KMS-11 (cell line): ENCODE measurements around the gene ADCY6.

Source experiments
- H2AFZ ChIP-seq: fragments of 200-600 bp; sonication (generic); 2 replicates; pipeline ENCODE4 v1.6.1; 2016; ENCODE audit warnings: antibody characterized with exemption, mixed run types, low read depth
- H3K27ac ChIP-seq: fragments of 200-600 bp; sonication (generic); 2 replicates; pipeline ENCODE4 v1.6.1; 2016; ENCODE audit warnings: mild to moderate bottlenecking, mixed run types
- H3K27me3 ChIP-seq: fragments of 200-600 bp; sonication (generic); 2 replicates; pipeline ENCODE4 v1.6.1; 2017; ENCODE audit warnings: mild to moderate bottlenecking, low read depth, mixed run types, moderate library complexity; ENCODE audit not compliant: insufficient read depth
- H3K36me3 ChIP-seq: fragments of 200-600 bp; sonication (generic); 2 replicates; pipeline ENCODE4 v1.6.1; 2017; ENCODE audit warnings: mild to moderate bottlenecking, mixed run types; ENCODE audit not compliant: insufficient read depth
- H3K4me1 ChIP-seq: fragments of 200-600 bp; sonication (generic); 2 replicates; pipeline ENCODE4 v1.6.1; 2016; ENCODE audit warnings: mild to moderate bottlenecking, low read depth, mixed run types; ENCODE audit not compliant: poor library complexity, severe bottlenecking
- H3K4me2 ChIP-seq: fragments of 200-600 bp; sonication (generic); 2 replicates; pipeline ENCODE4 v1.7.0; 2016; ENCODE audit warnings: mild to moderate bottlenecking, mixed run types
- H3K4me3 ChIP-seq: fragments of 200-600 bp; sonication (generic); IDR thresholded peaks from 2 replicates; pipeline ENCODE4 v1.6.1; 2017; ENCODE audit warnings: low read depth, low read length, mixed read lengths; ENCODE audit not compliant: insufficient read depth
- H3K79me2 ChIP-seq: fragments of 200-600 bp; sonication (generic); 2 replicates; pipeline ENCODE4 v1.6.1; 2016; ENCODE audit warnings: low read depth, mixed run types; ENCODE audit not compliant: insufficient read depth
- H3K9ac ChIP-seq: fragments of 200-600 bp; sonication (generic); 2 replicates; pipeline ENCODE4 v1.6.1; 2016; ENCODE audit warnings: mild to moderate bottlenecking, mixed run types
- H4K20me1 ChIP-seq: fragments of 200-600 bp; sonication (generic); 2 replicates; pipeline ENCODE4 v1.6.1; 2016; ENCODE audit warnings: mild to moderate bottlenecking, mixed run types; ENCODE audit not compliant: insufficient read depth
- CTCF ChIP-seq: fragments of 200-600 bp; sonication (generic); conservative IDR thresholded peaks from 2 replicates; pipeline ENCODE4 v1.6.1; 2017; ENCODE audit warnings: low read depth, mild to moderate bottlenecking, antibody characterized with exemption, low read length, moderate library complexity, mixed read lengths

ADCY6 gene

GRCh38 chr12:48770756-48771155, 18.1 kb downstream of the ADCY6 start:
- no peaks in the 10 kb centered on the region for H3K79me2 ChIP-seq
- no peaks in the 10 kb centered on the region for H3K36me3 ChIP-seq
- no peak overlapping the region for H3K9ac ChIP-seq

GRCh38 chr12:48768736-48769135, 20.2 kb downstream of the ADCY6 start:
- Histone ChIP-seq H4K20me1 (no peaks in the 10 kb centered on the region), H3K4me1 (peaks cover 19% of the 10 kb centered on the region), H3K4me2 (no peak overlapping the region), H3K9ac (no peak overlapping the region), H3K27ac (no peak overlapping the region), H3K36me3 (no peaks in the 10 kb centered on the region), H3K27me3 (no peaks in the 10 kb centered on the region), H3K79me2 (no peaks in the 10 kb centered on the region), H2AFZ (no peak overlapping the region), H3K4me3 (no peak overlapping the region)
- TF ChIP-seq CTCF = no peak

More at GRCh38 chr12:48770756-48771155, 18.1 kb downstream of the ADCY6 start:
- no peak overlapping the region for H2AFZ ChIP-seq
- H3K4me1 ChIP-seq = peaks cover 10% of the 10 kb centered on the region
- H3K27me3 ChIP-seq = no peaks in the 10 kb centered on the region
- no peak overlapping the region for H3K4me3 ChIP-seq
- TF ChIP-seq CTCF = no peak
- no peak overlapping the region for H3K27ac ChIP-seq
- H4K20me1 ChIP-seq = no peaks in the 10 kb centered on the region
- no peak overlapping the region for H3K4me2 ChIP-seq

- Histone ChIP-seq H3K4me2 (no peak overlapping the region), H4K20me1 (no peaks in the 10 kb centered on the region), H3K36me3 (no peaks in the 10 kb centered on the region), H3K27ac (no peak overlapping the region), H3K9ac (no peak overlapping the region), H3K79me2 (no peaks in the 10 kb centered on the region), H3K4me1 (peaks cover 19% of the 10 kb centered on the region), H2AFZ (no peak overlapping the region), H3K4me3 (no peak overlapping the region), H3K27me3 (no peaks in the 10 kb centered on the region)
- no peak for TF ChIP-seq CTCF
Observed at GRCh38 chr12:48768147-48768546, 20.7 kb downstream of the ADCY6 start.

- Histone ChIP-seq H3K4me1 (peaks cover 19% of the 10 kb centered on the region), H2AFZ (no peak overlapping the region), H3K27ac (no peak overlapping the region), H3K27me3 (no peaks in the 10 kb centered on the region), H3K9ac (no peak overlapping the region), H3K36me3 (no peaks in the 10 kb centered on the region), H3K79me2 (no peaks in the 10 kb centered on the region), H3K4me3 (no peak overlapping the region), H3K4me2 (no peak overlapping the region), H4K20me1 (no peaks in the 10 kb centered on the region)
- TF ChIP-seq CTCF = no peak
Observed at GRCh38 chr12:48767521-48767920, 21.4 kb downstream of the ADCY6 start.
